Aorta (tissue), 5 donors: Measurements from ENCODE around the gene BAHD1. TPM values are rescaled to one million over a fixed set of nuclear protein-coding genes. Genes with fewer than 3 reads are reported as not detected.

Experiments
- ATAC-seq: fragments of 200-7000 bp; cut with Tn5 transposase; one replicate; pipeline ENCODE4 v1.9.1; 2022; ENCODE audit warnings: moderate library complexity; ENCODE audit not compliant: low FRiP score
- DNase-seq, 2 donors: peaks; one replicate each; pipeline ENCODE4 v3.0.0-alpha.2; 2020
- H3K27ac ChIP-seq, 2 donors: one replicate each; pipeline ENCODE4 v1.5.1; 2013; ENCODE audit warnings: low read length in 2 of 2, mild to moderate bottlenecking in 2 of 2, moderate library complexity in 2 of 2, control low read depth in 1 of 2, inconsistent platforms in 1 of 2, low read depth in 1 of 2
- H3K27me3 ChIP-seq, 2 donors: one replicate each; pipeline ENCODE4 v1.6.1; 2013; ENCODE audit warnings: control low read depth in 1 of 2, low read length in 1 of 2, mild to moderate bottlenecking in 1 of 2, moderate library complexity in 1 of 2; ENCODE audit not compliant: insufficient read depth in 2 of 2, control insufficient read depth in 1 of 2
- H3K36me3 ChIP-seq, 2 donors: one replicate each; pipeline ENCODE4 v1.6.1; 2013; ENCODE audit warnings: control low read depth in 1 of 2, low read length in 1 of 2, mild to moderate bottlenecking in 1 of 2; ENCODE audit not compliant: insufficient read depth in 2 of 2, control insufficient read depth in 1 of 2
- H3K4me1 ChIP-seq, 2 donors: one replicate each; pipeline ENCODE4 v1.6.1; 2013; ENCODE audit warnings: low read length in 2 of 2, control low read depth in 1 of 2, mild to moderate bottlenecking in 1 of 2, moderate library complexity in 1 of 2; ENCODE audit not compliant: insufficient read depth in 2 of 2, control insufficient read depth in 1 of 2
- H3K4me3 ChIP-seq, 2 donors: one replicate each; pipeline ENCODE4 v1.5.1; 2013; ENCODE audit warnings: low read length in 2 of 2, control low read depth in 1 of 2, mild to moderate bottlenecking in 1 of 2
- H3K9me3 ChIP-seq: one replicate; pipeline ENCODE4 v1.6.1; 2013; ENCODE audit warnings: mild to moderate bottlenecking, low read length; ENCODE audit not compliant: control insufficient read depth
- WGBS, 2 donors: extraction: QIAGEN DNeasy Blood & Tissue Kit; methylation state at CpG; one replicate each; pipeline ENCODE4 v1.1.7; 2013; 5-methylcytosine and 5-hydroxymethylcytosine counted together
- intact Hi-C, 2 donors: fragments of 100-400 bp; cut with DNase I; formaldehyde crosslinking; loops; one replicate each; pipeline versions ENCODE4 v1.14.2 to v1.15.0; 2022
- polyA plus RNA-seq, 2 donors: library from polyadenylated mRNA; stranded (reverse); fragments of 200-250 nt; gene quantifications; one replicate each; pipeline ENCODE4 v1.2.3, GENCODE V29; 2013
- total RNA-seq, 2 donors: library from RNA; stranded (reverse); fragmentation: NEBNext Ultra II Directional; extraction: Animal tissue kit (Norgen Biotek cat#: 25700); gene quantifications; one replicate each; pipeline ENCODE4 v1.2.1, GENCODE V29; 2021
- donor health status: healthy with polysubstance abuse.
- donor health status: Bipolar disorder and iron deficiency.
- donor health status: DM: no; HTN: no; CAD: no.
- donor health status: DM: no; HTN: no; CAD: no.
- donor health status: DM: yes; HTN: yes; CAD: no.

Gene BAHD1
- total and polyA plus RNA-seq, 4 donors: 4.8 to 21.2 (median 13.5) TPM

DNA sequence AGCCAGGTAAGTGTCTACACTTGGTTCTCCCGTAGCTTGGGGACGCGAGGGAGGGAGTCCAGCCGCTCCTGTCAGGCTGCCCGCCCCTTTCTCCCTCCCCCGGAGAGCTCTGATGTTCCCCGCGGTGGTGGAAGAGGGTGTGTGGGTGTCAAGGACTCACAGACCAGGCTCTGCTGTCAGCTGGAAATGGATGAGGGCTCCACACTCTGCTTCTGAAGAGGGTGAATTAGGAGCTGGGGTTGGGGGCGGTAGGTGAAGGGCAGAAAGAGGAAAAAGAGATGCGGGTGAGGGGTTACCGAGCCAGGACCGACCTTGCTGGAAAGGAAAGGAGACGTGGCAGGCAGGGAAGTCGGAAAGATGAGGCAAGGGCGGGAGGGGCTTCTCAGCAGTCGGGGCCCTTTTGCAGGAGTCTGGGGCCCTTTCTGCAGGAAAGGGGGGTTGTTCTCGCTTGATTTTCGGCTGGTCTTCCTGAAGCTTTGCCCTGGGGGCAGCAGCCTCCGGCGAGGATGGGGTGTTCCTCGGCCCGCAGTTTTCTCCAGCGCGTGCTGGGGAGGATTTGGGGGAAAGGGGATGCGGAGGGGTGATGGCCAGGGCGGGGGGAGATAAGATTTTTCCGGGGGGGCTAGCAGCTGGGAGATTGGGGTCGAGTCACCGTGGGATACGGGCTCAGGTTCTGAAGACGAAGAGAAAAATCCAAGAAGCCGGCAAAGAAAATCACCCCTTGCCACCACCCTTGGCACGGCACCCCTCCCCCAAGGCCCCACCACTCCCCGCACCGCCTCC lies 602 bp upstream of the BAHD1 start:
- Histone ChIP-seq H3K27me3 (no peaks in the 10 kb centered on the region), H3K27ac (no peak overlapping the region), H3K4me1 (peaks cover 0 to 2% of the 10 kb centered on the region in 2 donors), H3K9me3 (no peaks in the 10 kb centered on the region), H3K4me3 (peak overlapping the region; percentile 31 to 91), H3K36me3 (no peaks in the 10 kb centered on the region)
- ATAC-seq (peak; percentile 30), DNase-seq (no peak)
- intact Hi-C loops: loop anchor here in 1 of 2 donors (5.0 to 10.0 kb wide), 2 partner anchors 67 to 125 kb away; partner anchors contain the start of genes CCDC32 and RPUSD2
- 0 to 1% methylated on average over 31 to 35 of the region's 35 CpGs for WGBS, 2 donors

DNA sequence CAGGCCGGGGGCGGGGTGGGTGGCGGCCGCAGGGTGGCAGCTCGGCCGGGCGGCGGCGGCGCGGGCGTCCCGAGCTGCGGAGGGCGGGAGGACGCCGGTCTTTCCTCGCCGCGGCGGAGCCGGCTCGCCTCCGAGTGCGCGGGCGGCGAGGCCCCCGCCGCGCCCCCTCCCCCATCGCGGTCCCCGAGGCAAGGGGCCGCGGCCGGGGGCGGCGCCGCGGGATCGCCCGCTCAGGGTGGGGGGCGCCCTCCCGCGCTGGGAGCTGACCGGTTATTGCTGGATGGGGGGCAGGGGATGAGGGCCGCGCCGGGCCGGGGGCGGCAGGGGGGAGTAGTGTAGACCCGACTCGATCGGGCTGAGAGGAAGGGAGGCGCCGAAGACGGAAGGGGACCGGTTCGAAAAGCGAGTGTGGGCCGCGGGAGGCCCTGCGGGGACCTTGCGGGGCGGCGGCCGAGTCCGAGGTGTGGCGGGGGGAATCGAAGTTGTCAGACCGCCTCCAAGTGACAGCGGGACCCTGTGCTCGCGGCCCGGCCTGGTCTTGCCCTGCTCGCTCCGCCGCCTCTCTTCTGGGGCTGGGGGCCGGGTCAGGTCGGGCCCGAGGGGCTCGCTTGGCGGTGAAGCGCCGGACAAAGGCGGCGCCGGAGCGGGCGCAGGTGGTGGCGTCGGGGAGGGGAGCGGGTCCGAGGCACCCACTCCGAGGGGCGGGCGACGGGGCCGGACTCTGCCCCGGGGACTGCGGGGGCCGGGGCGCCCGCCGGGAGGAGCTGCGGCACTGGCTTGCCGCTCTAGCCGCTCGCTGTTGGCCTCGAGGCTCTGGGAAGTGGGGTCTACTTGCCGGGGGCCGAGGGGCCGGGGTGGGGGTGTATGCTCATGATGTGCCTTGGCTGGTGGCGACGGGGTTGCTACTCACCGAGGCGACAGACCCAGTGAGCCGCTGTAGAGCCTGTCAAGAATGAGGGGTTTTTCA lies 1.1 kb downstream of the BAHD1 start:
- ATAC-seq: no peak
- peaks cover 0 to 2% of the 10 kb centered on the region in 2 donors for H3K4me1 ChIP-seq
- intact Hi-C loops: loop anchor here in 1 of 2 donors (5.0 to 10.0 kb wide), 2 partner anchors 65 to 123 kb away; partner anchors contain the start of genes CCDC32 and RPUSD2

DNA sequence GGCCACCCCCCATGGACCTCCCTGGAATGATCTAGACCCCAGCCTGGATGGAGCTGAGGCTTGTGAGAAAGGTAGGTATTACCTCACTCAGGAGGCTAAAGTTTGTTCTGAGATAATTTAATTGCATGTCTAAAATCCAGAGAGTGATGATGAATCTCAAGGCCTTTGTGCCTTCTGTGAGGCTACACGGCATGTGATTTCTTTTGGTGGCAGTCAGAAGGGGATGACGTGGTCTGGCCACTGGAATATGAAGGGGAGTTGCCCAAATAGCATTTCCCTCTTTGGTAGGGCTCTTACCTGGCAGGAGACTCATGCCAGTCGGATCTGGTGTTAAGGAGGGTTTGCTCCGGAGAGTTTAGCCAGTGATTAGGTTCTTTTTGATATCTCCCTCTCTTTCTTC lies 2.5 kb downstream of the BAHD1 start:
- Histone ChIP-seq H3K36me3 (no peaks in the 10 kb centered on the region), H3K27ac (no peak overlapping the region), H3K4me3 (no peak overlapping the region), H3K9me3 (no peaks in the 10 kb centered on the region), H3K4me1 (peaks cover 0 to 2% of the 10 kb centered on the region in 2 donors), H3K27me3 (no peaks in the 10 kb centered on the region)
- DNase-seq: no peak
- intact Hi-C loops: loop anchor here in 1 of 2 donors (5.0 to 10.0 kb wide), 2 partner anchors 64 to 122 kb away; partner anchors contain the start of genes CCDC32 and RPUSD2
- ATAC-seq: no peak
- 85 to 86% methylated on average over 4 of the region's 4 CpGs for WGBS, 2 donors

More for the DNA sequence above, 1.1 kb downstream of the BAHD1 start:
- no peak for DNase-seq
- Histone ChIP-seq H3K36me3 (no peaks in the 10 kb centered on the region), H3K4me3 (peak overlapping the region; percentile 91 to 97), H3K9me3 (no peaks in the 10 kb centered on the region), H3K27ac (no peak overlapping the region), H3K27me3 (no peaks in the 10 kb centered on the region)
- WGBS, 2 donors: 1% methylated on average over 80 to 119 of the region's 119 CpGs

DNA sequence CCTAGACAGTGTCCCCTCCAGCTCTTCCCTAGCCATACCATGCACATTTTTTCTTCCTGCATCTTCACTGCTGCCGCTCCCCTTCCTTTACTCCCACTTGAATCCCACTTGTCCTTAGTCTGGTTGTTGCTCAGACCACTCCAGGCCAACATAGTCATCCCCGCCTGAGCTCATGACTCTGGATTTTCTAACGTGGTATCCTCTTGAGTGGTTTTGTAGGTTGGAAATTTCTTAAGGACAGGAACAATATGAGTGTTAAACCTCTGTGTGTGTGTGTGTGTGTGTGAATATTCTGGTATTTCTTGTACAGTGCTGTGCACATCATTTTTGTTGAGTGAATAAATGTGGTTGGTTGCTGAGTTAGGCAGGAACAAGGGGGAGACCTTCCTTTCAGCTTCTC lies 3.1 kb downstream of the BAHD1 start:
- no peaks in the 10 kb centered on the region for H3K27me3 ChIP-seq
- peaks cover 0 to 2% of the 10 kb centered on the region in 2 donors for H3K4me1 ChIP-seq
- H3K4me3 ChIP-seq: no peak overlapping the region
- DNase-seq (no peak), ATAC-seq (no peak)
- 83 to 87% methylated on average over 3 of the region's 3 CpGs for WGBS, 2 donors
- no peaks in the 10 kb centered on the region for H3K9me3 ChIP-seq
- intact Hi-C loops: loop anchor here in 1 of 2 donors (5.0 to 10.0 kb wide), 2 partner anchors 63 to 121 kb away; partner anchors contain the start of genes CCDC32 and RPUSD2
- H3K36me3 ChIP-seq: no peaks in the 10 kb centered on the region
- no peak overlapping the region for H3K27ac ChIP-seq

DNA sequence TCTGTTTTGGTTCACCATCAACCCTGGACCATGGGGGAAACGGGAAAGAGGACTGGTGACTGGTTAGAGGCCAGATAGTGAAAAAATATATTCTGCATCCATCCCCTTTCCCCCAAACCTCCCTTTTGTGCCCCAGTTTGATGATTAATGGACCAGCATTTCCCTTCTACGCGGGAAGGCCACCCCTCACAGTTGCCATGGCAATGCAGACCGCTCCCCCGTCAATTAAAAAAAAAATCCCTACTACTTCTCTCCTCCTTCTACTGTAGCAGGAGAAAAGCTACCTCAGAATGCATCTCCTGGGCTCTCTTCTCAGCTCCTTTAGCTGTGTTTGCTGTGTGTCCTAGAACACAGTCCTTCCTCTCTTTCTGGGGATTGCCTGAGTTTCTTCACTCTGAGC lies 4.0 kb downstream of the BAHD1 start:
- DNase-seq: no peak
- no peak for ATAC-seq
- Histone ChIP-seq H3K36me3 (no peaks in the 10 kb centered on the region), H3K27me3 (no peaks in the 10 kb centered on the region), H3K27ac (no peak overlapping the region), H3K4me3 (no peak overlapping the region), H3K4me1 (peaks cover 0 to 2% of the 10 kb centered on the region in 2 donors), H3K9me3 (no peaks in the 10 kb centered on the region)
- 82 to 86% methylated on average over 5 of the region's 5 CpGs for WGBS, 2 donors
- intact Hi-C loops: loop anchor here in 1 of 2 donors (5.0 to 10.0 kb wide), 2 partner anchors 63 to 120 kb away; partner anchors contain the start of genes CCDC32 and RPUSD2

DNA sequence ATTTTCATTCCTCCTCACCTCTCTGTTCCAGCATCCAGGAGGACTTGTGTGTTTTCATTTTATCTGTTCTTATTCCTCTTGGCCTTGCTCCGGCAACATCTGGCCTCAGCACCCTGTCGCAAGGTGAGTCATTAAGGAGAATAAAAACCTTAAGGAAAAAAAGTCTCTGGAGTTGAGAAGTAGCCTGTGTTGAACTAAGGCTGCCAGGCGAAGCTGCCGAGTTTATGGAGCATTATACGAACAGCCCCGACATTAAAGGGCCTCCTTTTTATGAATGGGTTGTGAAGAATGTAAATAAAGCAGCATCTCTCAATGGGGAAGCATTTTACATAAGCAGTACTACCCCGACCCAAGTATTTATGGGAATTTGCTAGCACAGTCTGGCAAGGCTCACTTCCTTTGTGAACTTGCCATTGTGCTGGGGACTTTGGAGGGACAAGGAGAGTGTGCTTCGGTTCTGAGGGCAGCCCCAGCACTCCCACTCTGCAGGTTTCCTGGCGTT lies 4.7 kb downstream of the BAHD1 start:
- intact Hi-C loops: loop anchor here in 1 of 2 donors (10.0 kb wide), 1 partner anchor 119 kb away; the partner anchor contains the start of genes CCDC32 and RPUSD2
- 39% methylated on average over 9 of the region's 9 CpGs for WGBS, 2 donors
- H3K27me3 ChIP-seq: no peaks in the 10 kb centered on the region
- no peak overlapping the region for H3K27ac ChIP-seq
- DNase-seq (no peak), ATAC-seq (no peak)
- H3K9me3 ChIP-seq: no peaks in the 10 kb centered on the region
- H3K36me3 ChIP-seq: no peaks in the 10 kb centered on the region
- peaks cover 0 to 2% of the 10 kb centered on the region in 2 donors for H3K4me1 ChIP-seq
- H3K4me3 ChIP-seq: no peak overlapping the region

DNA sequence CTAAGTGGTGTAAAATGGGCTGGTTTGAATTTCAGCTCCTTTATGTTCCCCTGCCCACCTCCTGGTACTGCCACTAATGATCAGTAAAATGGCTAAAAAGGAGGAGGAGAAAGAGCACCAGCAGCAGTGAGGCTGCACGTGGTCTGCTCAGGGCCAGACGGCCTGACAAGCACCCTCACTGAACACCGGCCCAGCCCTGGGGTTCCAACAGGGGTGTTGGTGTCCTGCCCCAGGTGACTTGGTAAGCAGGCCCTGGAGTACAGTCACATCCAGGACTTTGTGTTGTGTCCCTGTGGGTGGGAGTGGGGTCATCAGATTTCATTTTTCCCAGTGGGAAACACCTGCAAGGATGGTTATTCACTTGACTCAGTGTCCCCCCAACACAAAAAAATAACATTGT lies 5.4 kb downstream of the BAHD1 start:
- WGBS, 2 donors: 80 to 90% methylated on average over 3 of the region's 3 CpGs
- DNase-seq (no peak), ATAC-seq (no peak)
- intact Hi-C loops: loop anchor here in 1 of 2 donors (10.0 kb wide), 1 partner anchor 119 kb away; the partner anchor contains the start of genes CCDC32 and RPUSD2
- Histone ChIP-seq H3K27me3 (no peaks in the 10 kb centered on the region), H3K4me1 (peaks cover 0 to 2% of the 10 kb centered on the region in 2 donors), H3K27ac (no peak overlapping the region), H3K36me3 (no peaks in the 10 kb centered on the region), H3K4me3 (no peak overlapping the region), H3K9me3 (no peaks in the 10 kb centered on the region)

DNA sequence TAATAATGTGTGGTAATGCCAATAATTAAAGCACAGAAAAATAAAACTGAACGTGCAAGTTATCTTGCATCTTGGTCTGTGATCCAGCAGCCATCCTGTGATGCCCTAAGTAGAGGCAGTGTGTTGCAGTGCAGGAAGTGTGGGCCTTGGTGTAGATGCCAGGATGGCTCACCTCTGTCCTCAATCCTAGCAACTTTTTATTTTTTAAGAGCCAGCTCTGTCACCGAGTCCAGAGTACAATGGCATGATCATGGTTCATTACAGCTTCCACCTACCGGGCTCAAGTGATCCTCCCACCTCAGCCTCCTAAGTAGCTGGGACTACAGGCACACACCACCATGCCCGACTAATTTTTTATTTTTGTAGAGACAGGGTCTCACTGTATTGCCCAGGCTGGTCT lies 7.6 kb downstream of the BAHD1 start:
- Histone ChIP-seq H3K36me3 (no peaks in the 10 kb centered on the region), H3K27ac (no peak overlapping the region), H3K27me3 (no peaks in the 10 kb centered on the region), H3K4me3 (no peak overlapping the region), H3K4me1 (peaks cover 0 to 2% of the 10 kb centered on the region in 2 donors), H3K9me3 (no peaks in the 10 kb centered on the region)
- DNase-seq (no peak), ATAC-seq (no peak)
- 93 to 97% methylated on average over 4 of the region's 4 CpGs for WGBS, 2 donors
- intact Hi-C loops: loop anchor here in 1 of 2 donors (10.0 kb wide), 1 partner anchor 116 kb away; the partner anchor contains the start of genes CCDC32 and RPUSD2
